GM21576 (cell line): ENCODE results near the gene VDAC1.

Experiments used
- ATAC-seq: cut with Tn5 transposase; IDR thresholded peaks from one replicate; pipeline ENCODE4 v1.9.1; 2021; ENCODE audit warnings: mild to moderate bottlenecking, moderate library complexity; ENCODE audit not compliant: unreplicated experiment

The VDAC1 gene

GRCh38 chr5:134025786-134026185 is 21.0 kb upstream of the VDAC1 start:
- no peak for ATAC-seq

DNA sequence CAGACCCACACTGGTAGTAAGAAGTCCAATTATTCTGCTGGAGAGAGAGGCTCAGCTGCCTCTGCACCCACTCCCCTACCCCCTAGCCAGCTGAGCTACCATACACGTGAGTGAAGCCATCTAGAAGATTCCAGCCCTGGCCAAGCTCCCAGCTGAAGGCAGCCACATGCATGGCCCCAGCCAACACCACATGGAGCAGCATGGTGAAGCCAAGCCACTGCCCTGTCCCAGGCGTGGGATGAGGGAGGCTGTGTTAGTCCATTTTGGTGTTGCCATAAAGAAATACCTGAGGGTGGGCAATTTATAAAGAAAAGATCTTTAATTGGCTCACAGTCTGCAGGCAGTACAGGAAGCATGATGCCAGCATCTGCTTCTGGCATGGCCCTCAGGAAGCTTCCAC is 20.0 kb upstream of the VDAC1 start:
- ATAC-seq, result no peak

DNA sequence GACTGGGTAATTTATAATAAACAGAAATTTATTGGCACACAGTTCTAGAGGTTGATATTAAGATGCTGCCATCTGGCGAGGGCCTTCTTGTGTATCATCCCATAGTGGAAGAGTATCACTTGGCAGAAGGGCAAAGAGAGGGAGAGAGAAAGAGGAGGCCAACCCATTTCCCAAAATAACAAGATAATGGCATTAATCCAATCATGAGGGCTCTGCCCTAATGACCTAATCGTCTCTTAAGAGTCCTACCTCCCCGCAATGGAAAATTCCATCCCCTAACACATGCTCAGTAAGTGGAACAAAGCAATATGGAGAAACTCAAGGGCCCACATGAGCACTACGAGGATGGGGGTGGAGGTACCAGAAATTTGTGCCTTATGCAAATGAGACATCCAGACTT is 17.6 kb upstream of the VDAC1 start:
- ATAC-seq, result no peak

- no peak for ATAC-seq
These were observed 15.4 kb upstream of the VDAC1 start for GRCh38 chr5:134020188-134020587.

GRCh38 chr5:134019636-134020035 is 14.9 kb upstream of the VDAC1 start:
- no peak for ATAC-seq

- ATAC-seq, result no peak
These were observed 14.2 kb upstream of the VDAC1 start for GRCh38 chr5:134018986-134019316.

- no peak for ATAC-seq
These were observed 13.6 kb upstream of the VDAC1 start for GRCh38 chr5:134018154-134018985.

DNA sequence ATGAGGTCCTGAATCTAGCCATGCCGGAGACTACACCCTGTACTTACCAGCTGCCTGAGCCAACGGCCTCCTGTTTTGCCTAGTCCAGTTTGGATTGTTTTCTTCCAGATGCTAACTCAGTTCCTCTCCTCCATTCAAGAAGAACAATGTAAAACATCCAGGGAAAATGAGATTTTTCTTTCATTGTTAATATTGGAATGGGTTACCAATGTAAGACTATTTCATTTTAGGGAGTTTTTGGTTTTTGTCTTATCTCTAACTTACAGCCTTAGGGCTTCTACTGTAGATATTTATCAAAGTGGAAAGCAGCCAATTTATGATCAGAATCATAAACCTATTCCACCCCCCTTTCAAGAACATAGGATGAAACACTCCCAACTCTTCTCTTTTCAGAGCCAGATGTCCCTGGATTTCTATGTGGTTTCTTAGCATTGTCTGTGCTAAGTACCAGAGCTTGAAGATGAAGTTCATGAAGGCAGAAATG is 3.5 kb upstream of the VDAC1 start:
- no peak for ATAC-seq

- no peak for ATAC-seq
These were observed 2.9 kb upstream of the VDAC1 start for GRCh38 chr5:134007581-134008265.

DNA sequence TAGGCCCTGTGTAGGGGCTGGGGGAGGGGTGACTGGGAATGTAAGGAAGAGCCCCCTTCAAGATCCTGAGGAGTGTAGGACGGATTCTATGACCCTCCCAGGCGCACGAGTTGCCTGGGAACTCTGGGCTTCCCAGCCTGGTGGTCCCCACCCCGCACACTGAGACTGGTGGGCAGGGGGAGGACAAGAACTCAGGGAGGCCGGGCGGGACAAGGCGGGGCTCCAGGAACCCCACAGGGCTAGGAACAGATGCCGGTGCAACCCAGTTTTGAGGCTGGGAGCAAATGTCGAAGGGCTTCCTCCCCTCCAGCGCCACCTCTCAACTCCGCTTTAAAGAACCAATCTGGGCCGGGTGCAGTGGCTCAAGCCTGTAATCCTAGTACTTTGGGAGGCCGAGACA is 1.3 kb upstream of the VDAC1 start:
- ATAC-seq, result no peak

DNA sequence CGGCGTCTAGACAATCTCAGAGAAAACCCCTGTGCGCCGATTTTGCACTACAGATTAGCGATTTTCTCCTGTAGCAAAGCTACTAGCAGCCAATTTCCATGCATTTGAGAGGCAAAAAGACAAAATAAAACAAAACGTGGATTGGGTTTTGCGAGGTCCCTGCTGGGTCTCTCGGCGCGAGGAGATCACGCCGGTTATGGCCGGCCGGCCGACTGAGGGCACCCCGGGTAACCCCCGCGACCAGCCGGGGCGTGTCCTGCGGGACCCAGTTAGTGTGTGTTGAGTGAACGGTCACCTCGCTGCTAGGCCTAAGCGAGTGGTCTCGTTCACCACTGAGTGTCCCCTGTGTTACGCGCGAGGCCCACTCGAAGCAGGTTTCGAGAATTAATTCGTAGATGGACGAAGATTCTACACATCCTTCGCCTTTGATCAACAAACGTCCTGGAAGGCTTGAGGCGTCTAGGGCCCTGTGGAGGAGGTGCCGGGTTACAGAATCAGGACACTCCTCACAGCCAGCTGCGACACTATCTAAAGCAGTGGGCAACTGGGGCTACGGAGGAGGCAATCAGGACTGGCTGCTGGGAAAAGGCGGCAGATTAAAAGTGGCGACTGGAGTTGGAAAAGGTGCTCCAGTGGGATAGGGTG is 764 bp upstream of the VDAC1 start:
- ATAC-seq, result no peak

DNA sequence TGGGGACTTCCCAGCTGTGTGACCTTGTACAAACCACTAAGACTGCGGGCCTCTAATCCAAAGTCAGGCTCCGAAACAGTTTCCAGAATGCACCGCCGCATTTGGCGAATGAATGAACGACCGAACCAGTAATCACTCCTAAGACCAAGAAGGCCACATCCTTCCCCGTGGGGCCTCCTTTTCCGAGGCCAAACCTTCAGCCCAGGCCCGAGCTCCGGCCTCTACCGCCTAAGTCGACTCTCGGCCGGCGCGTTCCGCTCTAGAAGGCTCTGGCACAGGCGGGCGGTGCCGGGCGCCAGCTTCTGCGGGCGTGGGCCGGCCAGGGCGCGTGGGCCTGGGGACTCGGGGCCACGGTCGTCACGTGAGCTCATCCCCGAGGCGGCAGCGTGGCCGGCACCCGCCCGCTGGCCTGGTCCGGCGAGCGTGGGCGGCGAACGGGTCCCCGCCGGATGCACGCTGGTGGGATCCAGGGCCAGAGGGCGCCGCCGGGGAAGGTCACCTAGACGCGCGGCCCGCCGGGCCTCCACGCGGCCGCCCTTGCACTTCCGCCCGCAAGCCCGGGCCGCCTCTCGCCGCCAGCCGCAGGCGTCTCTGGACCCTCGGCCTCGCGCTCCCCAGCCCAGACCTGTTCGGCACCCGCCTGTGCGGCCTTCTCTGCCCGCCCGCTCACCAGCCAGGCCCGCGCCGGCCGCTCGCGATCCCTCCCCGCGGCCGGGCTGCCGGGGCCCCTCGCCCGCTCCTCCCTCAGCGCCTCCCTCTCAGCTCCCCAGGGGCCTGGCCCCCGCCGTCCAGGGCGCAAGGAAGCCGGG is 754 bp downstream of the VDAC1 start:
- ATAC-seq, result peak; percentile 31

DNA sequence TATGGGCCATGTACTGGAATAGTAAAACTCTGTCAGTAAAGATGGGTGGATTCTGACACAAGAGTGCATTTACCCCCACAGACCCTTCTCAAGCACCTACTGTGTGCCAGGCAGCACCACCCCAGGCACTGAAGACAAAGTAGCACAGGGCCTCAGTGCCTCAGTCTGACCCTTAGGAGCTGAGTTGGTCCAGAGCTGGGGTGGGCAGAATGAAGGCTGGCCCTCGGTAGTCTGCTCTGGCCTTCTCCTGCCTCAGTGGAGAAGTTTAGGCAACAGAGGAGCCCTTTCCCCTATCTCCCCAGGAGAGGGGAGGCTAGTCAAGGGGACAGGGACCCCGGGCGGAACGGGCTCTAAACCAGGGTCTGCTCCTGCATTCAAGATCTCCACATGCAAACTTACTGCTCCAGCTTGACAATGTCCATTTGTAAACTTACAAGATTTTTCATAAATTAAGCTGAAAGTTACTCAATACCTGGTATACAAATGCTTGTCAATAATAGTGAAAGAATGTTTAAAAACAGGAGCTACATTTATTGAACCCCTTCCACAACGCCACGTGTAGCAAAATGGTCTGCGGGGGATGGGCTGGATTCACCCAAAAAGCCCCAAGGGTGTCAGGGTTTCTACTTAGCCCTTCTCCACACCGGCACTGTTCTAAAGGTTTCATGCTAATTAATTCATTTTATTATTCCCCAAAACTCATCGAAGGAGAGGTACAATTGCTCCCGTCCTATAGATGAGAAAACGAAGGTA is 1.5 kb downstream of the VDAC1 start:
- ATAC-seq, result no peak

GRCh38 chr5:134001938-134002731 is 2.6 kb downstream of the VDAC1 start:
- ATAC-seq, result no peak

GRCh38 chr5:134000696-134001453 is 3.9 kb downstream of the VDAC1 start:
- no peak for ATAC-seq

- ATAC-seq, result no peak
These were observed 4.7 kb downstream of the VDAC1 start for GRCh38 chr5:134000091-134000511.

- ATAC-seq, result no peak
These were observed 6.0 kb downstream of the VDAC1 start for GRCh38 chr5:133998807-133999206.

GRCh38 chr5:133998042-133998441 is 6.7 kb downstream of the VDAC1 start:
- ATAC-seq, result no peak
